Kidney (tissue), 14 donors: Measurements from ENCODE around the gene CORO2B. TPM values are rescaled to one million over a fixed set of nuclear protein-coding genes. Genes with fewer than 3 reads are reported as not detected.
"Not testable (repeated sequence)": the region's sequence is repeated elsewhere in the genome, so short reads cannot be mapped to it uniquely, and the experiment has no call there.

ENCODE experiments used
- DNase-seq, 5 donors: peaks; one replicate each; pipeline ENCODE4 v3.0.0-alpha.2; 2013 to 2020
- FAIRE-seq: peaks from 2 replicates; lab custom pipeline; 2012; peaks lifted over from hg19 to GRCh38; lab: Jason Lieb, UNC
- H3K27ac ChIP-seq, 2 donors: one replicate each; pipeline ENCODE4 v1.7.0; 2013; ENCODE audit warnings: low read depth in 2 of 2, low read length in 2 of 2, inconsistent platforms in 1 of 2
- H3K27me3 ChIP-seq: one replicate; pipeline ENCODE4 v1.7.1; 2013; ENCODE audit warnings: low read length, inconsistent platforms; ENCODE audit not compliant: control insufficient read depth, insufficient read depth
- H3K36me3 ChIP-seq, 3 donors: one replicate each; pipeline versions ENCODE4 v1.7.0 to v1.7.1; 2013; ENCODE audit warnings: low read length in 3 of 3, control low read depth in 1 of 3, inconsistent platforms in 1 of 3; ENCODE audit not compliant: insufficient read depth in 3 of 3, control insufficient read depth in 2 of 3
- H3K4me1 ChIP-seq, 3 donors: one replicate each; pipeline versions ENCODE4 v1.7.0 to v1.7.1; 2013; ENCODE audit warnings: low read length in 3 of 3, inconsistent platforms in 1 of 3, low read depth in 1 of 3; ENCODE audit not compliant: control insufficient read depth in 2 of 3, insufficient read depth in 2 of 3
- H3K4me3 ChIP-seq, 3 donors: one replicate each; pipeline versions ENCODE4 v1.7.0 to v1.8.1; 2013; ENCODE audit warnings: low read length in 3 of 3, control low read depth in 1 of 3, inconsistent platforms in 1 of 3
- H3K9ac ChIP-seq, 3 donors: one replicate each; pipeline versions ENCODE4 v1.7.0 to v1.7.1; 2013; ENCODE audit warnings: low read length in 3 of 3, control low read depth in 1 of 3, inconsistent platforms in 1 of 3
- H3K9me3 ChIP-seq, 3 donors: one replicate each; pipeline versions ENCODE4 v1.7.0 to v1.7.1; 2013; ENCODE audit warnings: low read length in 3 of 3, control low read depth in 1 of 3, inconsistent platforms in 1 of 3; ENCODE audit not compliant: control insufficient read depth in 2 of 3, insufficient read depth in 1 of 3
- intact Hi-C: fragments of 100-400 bp; cut with DNase I; formaldehyde crosslinking; loops from one replicate; pipeline ENCODE4 v1.11.1; 2022
- polyA plus RNA-seq: library from polyadenylated mRNA; stranded (reverse); fragments of 350-450 nt; fragmentation: Illumina TruSeq; extraction: RNeasy Lipid Tissue Mini Kit (QIAGEN cat#74804); gene quantifications from one replicate; pipeline ENCODE4 v1.2.3, GENCODE V29; 2014; ENCODE audit warnings: low read depth, low replicate concordance; ENCODE audit not compliant: insufficient read depth
- total RNA-seq: library from RNA; stranded (reverse); fragmentation: NEBNext Ultra II Directional; extraction: Animal tissue kit (Norgen Biotek cat#: 25700); gene quantifications from one replicate; pipeline ENCODE4 v1.2.1, GENCODE V29; 2021
- TF ChIP-seq, protein P1 (sequence below): IDR thresholded peaks from 3 replicates; pipeline ENCODE4 v1.5.1; 2012; ENCODE audit warnings: mild to moderate bottlenecking, moderate library complexity, borderline replicate concordance; ENCODE audit not compliant: insufficient read depth; ENCODE audit errors: extremely low read depth
- donor health status: control.
- donor health status: control.
- donor health status: control.
- donor health status: control.
- donor health status: control.
- donor health status: DM: yes; HTN: yes; CAD: no.
- donor health status: Normal renal cell carcinoma (clear cell type).

The CORO2B gene
- total and polyA plus RNA-seq, 2 donors from 2014 or later: 7.9 to 9.0 TPM

DNA sequence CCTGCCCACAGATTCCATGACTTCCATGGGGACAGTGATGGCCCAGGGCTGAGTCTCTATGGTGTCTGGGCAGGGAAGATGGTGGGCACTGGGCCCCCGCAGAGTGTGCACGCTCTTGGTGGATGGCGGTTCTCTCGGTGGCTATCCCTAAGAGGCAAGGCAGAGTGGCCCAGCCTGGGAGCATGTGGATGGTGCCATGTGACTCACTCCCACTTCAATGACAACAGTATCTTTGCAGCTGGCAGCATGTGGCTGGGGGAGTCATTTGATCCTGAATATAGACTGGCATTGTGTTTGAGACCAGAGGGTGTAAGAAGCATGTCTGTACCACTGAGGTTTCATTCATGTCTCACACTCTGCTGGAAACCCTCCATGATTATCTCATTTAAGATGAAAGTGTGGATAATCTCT, 101.2 kb downstream of the CORO2B start:
- H3K9ac ChIP-seq: no peak overlapping the region
- peak in 2 of 5 donors; percentile 19 to 38 for DNase-seq
- FAIRE-seq: no peak
- no peak overlapping the region for H3K27ac ChIP-seq
- TF ChIP-seq, protein P1, sequence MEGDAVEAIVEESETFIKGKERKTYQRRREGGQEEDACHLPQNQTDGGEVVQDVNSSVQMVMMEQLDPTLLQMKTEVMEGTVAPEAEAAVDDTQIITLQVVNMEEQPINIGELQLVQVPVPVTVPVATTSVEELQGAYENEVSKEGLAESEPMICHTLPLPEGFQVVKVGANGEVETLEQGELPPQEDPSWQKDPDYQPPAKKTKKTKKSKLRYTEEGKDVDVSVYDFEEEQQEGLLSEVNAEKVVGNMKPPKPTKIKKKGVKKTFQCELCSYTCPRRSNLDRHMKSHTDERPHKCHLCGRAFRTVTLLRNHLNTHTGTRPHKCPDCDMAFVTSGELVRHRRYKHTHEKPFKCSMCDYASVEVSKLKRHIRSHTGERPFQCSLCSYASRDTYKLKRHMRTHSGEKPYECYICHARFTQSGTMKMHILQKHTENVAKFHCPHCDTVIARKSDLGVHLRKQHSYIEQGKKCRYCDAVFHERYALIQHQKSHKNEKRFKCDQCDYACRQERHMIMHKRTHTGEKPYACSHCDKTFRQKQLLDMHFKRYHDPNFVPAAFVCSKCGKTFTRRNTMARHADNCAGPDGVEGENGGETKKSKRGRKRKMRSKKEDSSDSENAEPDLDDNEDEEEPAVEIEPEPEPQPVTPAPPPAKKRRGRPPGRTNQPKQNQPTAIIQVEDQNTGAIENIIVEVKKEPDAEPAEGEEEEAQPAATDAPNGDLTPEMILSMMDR: no peak
- intact Hi-C loops: loop anchor here (10.0 kb wide), 1 partner anchor 375 kb away; no protein-coding TSS in a partner anchor
- no peaks in the 10 kb centered on the region for H3K9me3 ChIP-seq
- H3K4me3 ChIP-seq: no peak overlapping the region
- peaks cover 0 to 4% (median under 1%) of the 10 kb centered on the region in 3 donors for H3K4me1 ChIP-seq
- no peaks in the 10 kb centered on the region for H3K27me3 ChIP-seq
- no peaks in the 10 kb centered on the region for H3K36me3 ChIP-seq

DNA sequence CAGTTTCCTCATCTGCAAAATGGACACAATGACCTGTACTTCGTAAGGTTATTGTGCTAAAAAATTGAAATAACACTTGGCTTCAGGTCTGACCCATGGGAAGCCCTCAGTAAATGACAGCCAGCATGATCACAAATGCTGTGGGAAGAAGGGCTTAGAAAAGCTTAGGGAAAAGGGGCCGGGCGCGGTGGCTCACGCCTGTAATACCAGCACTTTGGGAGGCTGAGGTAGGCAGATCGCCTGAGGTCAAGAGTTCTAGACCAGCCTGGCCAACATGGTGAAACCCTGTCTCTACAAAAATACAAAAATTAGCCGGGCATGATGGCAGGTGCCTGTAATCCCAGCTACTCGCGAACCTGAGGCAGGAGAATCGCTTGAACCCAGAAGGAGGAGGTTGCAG, 102.0 kb downstream of the CORO2B start:
- H3K9me3 ChIP-seq, H3K36me3 ChIP-seq, H3K27ac ChIP-seq, H3K4me3 ChIP-seq, intact Hi-C loops, H3K9ac ChIP-seq, H3K27me3 ChIP-seq, H3K4me1 ChIP-seq, FAIRE-seq: not testable (repeated sequence)
- peak in 2 of 5 donors; percentile 4 to 19 for DNase-seq

DNA sequence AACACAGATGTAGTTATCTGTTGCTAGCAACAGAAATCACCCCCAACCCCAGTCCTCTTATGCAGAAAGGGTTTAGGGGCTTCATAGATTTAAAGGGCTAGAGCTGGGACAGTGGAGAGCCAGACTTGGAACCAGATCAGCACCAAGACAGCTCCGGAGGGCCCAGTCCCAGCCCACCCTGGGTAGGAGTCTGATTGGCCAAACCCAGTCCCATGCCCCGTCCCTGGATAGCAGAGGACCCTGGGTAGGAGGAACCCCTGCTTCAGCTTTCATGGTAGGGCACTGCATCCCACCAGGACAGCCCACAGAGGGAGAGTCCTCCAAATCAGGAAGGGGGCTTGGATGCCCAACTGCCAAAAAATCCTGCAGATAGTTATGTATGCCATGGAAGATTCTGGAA, 103.0 kb downstream of the CORO2B start:
- no peaks in the 10 kb centered on the region for H3K36me3 ChIP-seq
- DNase-seq (peak in 2 of 5 donors; percentile 15 to 46), FAIRE-seq (no peak)
- no peak overlapping the region for H3K27ac ChIP-seq
- H3K4me3 ChIP-seq: no peak overlapping the region
- no peak overlapping the region for H3K9ac ChIP-seq
- TF ChIP-seq, protein P1: no peak
- no peaks in the 10 kb centered on the region for H3K9me3 ChIP-seq
- H3K4me1 ChIP-seq: no peaks in the 10 kb centered on the region
- H3K27me3 ChIP-seq: no peaks in the 10 kb centered on the region
- intact Hi-C loops: no loop called here

DNA sequence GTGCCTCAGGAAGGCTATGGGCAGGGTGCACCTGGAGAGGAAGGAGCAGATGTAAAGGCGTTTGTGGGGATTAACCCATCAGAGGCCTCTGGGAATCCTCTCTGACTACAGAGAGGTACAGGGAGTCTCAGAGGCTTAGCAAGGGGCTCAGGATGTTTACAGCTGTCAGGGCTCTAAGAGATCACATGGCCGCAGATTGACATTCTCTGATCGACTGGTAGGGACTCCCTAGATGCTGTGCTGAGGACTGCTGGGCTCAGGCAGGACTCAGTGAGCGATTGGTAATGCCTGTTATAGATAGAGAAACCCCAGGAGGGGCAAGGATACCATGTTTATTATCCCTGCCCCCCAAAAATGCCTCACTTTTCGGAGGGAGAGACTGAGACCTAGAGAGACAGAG, 103.5 kb downstream of the CORO2B start:
- Histone ChIP-seq H3K4me1 (no peaks in the 10 kb centered on the region), H3K36me3 (no peaks in the 10 kb centered on the region), H3K27me3 (no peaks in the 10 kb centered on the region), H3K4me3 (no peak overlapping the region), H3K9ac (no peak overlapping the region), H3K27ac (no peak overlapping the region), H3K9me3 (no peaks in the 10 kb centered on the region)
- intact Hi-C loops: no loop called here
- TF ChIP-seq, protein P1: no peak
- DNase-seq: peak in 2 of 5 donors; percentile 10 to 12
- no peak for FAIRE-seq
